NCI-H2227 treated with DMSO at 0.1 percent for 48 hours (cell line): Measurements from ENCODE around the gene PLAC8.
"Not testable (repeated sequence)": the region's sequence is repeated elsewhere in the genome, so short reads cannot be mapped to it uniquely, and the experiment has no call there.

Source experiments
- DNase-seq: peaks from one replicate; lab custom pipeline; 2025; lab: John Stamatoyannopoulos, UW

Gene PLAC8

DNA sequence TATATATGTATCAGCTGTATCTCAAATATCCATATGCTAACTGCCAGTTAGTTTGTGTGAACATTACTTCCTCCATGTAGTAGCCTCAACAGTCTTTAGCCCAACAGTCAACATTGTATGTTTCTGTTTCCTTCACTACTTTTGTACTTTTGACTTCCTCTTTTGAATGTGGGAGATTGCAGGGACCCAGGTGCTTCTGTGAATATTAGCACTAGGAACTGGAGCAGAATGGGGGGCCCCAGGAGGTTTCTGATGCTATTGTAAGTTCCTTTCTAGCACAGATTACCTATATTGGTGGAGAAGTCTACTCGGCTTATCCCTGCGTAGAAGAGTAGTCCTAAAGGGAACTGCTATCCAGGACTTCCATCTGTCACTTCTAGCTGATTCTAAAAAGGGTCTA, 2.3 kb downstream of the PLAC8 start:
- DNase-seq = no peak

GRCh38 chr4:83111751-83112141, 2.8 kb downstream of the PLAC8 start:
- not testable (repeated sequence) for DNase-seq

DNA sequence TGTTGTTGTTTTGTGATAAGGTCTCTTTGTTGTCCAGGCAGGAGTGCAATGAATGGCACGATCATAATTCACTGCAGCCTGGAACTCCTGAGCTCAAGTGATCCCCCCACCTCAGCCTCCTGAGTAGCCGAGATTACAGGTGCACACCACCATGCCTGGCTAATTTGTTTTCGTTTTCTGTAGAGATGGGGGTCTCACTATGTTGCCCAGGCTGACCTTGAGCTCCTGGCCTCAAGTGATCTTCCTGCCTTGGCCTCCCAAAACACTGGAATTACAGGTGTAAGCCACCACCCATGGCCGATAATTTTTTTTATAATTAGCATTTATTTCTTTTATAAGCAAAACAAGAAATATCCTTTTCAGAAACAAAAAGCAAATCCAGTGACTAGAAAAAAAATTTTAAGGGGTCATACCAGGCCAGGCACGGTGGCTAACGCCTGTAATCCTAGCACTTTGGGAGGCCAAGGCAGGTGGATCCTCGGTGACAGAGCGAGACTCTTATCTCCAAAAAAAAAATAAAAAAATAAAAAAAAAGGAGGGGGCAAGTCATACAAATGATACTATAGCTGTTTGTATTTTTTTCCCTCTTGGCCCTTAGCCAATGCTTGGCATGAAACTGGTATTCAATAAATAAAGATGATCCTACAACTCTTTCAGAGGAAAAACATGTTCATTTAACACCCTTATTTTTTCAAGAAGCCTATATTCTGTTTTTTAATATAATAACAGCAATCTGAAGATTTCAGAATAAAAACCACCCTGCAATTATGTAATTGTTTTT, 3.4 kb downstream of the PLAC8 start:
- peak; percentile 12 for DNase-seq

GRCh38 chr4:83110223-83110945, 4.1 kb downstream of the PLAC8 start:
- peak; percentile 73 for DNase-seq

GRCh38 chr4:83109480-83110222, 4.9 kb downstream of the PLAC8 start:
- DNase-seq = peak; percentile 56

DNA sequence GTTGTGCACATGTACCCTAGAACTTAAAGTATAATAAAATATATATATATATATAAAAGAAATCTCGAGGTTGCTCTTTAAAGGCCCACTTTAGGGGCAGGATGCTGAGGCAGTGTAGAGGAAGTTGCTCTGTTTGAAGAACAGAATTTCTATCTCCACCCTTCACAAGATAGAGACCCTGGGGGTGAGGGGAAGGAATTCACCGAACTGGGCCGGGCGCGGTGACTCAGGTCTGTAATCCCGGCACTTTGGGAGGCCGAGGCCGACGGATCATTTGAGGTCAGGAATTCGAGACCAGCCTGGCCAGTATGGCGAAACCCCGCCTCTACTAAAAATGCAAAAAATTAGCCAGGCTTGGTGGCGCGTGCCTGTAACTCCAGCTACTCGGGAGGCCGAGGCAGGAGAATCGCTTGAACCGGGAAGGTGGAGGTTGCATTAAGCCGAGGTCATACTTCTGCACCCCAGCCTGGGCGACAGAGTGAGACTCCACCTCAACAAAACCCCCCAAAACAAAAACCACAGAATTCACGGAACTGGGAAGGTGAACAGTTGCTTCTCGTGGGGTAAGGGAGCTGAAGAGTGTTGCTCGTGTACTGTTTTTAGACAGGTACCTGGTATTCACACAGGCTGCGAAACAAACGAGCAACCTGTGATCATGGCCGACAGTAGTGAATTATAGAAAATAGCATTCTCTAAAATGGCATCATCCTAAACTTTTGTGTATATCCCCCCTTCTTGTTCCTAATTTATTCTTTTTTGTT, 6.2 kb downstream of the PLAC8 start:
- DNase-seq = no peak

DNA sequence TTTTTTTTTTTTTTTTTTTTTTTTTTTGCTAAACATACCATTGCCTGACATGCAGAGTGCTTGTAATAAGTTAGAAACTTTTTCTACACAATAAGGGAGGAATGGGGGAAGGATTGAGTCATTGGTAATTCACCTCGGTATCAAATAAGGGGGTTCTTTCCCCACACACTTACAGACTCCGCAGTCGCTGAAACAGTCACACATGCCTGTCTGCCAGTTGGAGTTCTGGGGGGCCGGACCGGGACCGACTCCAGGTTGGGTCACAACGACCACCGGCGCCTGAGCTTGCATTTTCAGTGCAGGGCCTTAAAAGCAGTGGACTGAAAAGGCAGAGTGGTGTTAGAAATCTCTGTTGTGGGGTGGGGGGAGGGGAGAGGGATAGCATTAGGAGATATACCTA, 6.9 kb downstream of the PLAC8 start:
- no peak for DNase-seq

- no peak for DNase-seq
Observed at GRCh38 chr4:83104991-83105390, 9.5 kb downstream of the PLAC8 start.

DNA sequence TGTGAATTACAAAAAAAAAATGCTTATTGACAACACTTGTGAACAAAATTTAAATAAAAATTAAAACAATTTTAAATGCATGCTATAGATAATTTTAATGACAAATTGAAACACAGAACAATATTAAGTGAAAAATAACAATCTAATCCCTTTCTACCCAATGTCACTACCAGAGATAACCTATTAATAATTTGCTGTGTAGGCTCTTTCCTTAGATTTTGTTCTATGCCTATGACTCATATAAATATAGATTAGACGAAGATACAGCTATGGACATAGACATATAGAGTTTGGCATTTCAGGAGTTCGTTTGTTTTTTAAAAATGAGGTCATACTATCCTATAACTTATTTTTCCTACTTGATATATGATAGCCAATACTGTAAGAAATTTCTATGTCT, 18.1 kb downstream of the PLAC8 start:
- no peak for DNase-seq

DNA sequence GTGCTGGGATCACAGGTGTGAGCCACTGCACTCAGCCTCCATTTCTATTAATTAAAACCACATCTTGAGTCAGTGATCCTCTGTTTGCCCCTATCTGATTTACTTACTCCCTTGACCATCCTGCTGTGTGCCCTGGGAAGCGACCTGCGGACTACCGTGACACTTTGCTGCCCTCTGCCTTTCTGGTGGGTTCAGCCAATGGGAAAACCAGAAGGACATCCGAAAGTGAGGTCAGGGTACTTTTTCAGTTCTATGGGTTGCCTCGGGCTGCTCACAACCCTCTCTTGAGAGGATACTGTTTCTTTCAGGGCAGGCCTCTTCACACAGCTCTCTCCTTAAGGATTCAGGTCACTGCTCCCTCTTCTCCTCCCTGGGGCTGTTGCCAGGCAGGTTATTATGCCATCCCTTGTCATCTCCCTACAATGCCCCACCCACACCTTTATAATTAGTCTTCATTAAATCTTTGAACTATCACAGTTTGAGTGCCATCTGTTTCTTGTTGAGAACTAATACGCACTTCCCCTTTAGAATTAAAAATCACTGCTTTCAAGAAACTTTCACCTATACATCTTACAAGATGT, 21.4 kb downstream of the PLAC8 start:
- DNase-seq = no peak

DNA sequence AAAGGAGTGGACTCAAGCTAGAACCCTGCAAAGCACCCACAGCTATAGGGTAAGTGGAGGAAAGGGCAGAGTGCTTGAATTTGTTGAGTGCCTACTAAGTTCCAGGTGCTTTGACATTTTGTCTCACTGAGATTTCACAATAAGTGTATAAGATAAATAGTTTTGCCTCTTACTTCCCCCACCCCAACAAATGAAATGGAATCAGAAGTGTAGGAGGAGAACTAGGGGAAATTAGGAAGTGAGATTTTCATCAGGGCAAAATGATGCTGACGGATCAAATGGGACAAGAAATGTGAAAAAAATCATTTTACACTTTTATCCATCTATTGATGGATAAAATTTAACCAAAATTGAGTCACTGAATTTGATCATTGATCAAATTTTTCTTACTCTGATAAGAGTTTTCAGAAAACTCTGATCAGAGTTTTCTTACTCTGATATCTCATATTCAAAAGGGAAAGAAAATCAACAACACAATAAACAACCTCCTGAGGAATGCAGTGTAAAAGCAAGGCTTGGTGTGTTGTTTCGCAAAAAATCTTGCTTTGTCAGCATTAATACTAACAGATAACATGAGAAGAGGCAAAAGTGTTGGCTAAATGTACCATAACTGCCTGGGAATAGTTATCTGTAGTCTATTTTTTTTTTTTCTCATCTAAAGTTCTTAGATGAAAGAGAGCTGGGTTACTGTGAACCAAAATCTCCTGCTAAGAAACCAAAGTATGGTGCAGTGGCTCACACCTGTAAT, 24.9 kb downstream of the PLAC8 start:
- no peak for DNase-seq

- not testable (repeated sequence) for DNase-seq
Observed at GRCh38 chr4:83084956-83085355, 29.6 kb downstream of the PLAC8 start.

GRCh38 chr4:83083925-83084475, 30.5 kb downstream of the PLAC8 start:
- DNase-seq = no peak

DNA sequence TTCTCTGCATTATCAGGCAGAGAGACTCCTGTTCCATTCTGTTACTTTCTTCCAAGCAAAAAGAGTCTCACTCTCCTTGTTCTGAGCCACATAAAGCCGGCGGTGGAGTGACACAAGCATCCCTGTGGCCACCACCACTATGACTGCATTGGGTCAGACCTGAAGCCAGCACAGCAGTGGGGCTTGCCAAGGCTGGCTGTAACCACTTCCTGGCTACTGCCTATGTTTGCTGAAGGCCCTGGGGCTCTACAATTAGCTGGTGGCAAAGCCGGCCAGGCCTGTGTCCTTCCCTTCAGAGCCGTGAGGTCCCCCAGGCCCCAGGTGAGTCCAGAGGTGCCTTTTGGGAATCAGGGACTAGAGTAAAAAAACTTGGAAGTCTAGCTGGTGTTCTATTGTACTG, 31.8 kb downstream of the PLAC8 start:
- DNase-seq = no peak

DNA sequence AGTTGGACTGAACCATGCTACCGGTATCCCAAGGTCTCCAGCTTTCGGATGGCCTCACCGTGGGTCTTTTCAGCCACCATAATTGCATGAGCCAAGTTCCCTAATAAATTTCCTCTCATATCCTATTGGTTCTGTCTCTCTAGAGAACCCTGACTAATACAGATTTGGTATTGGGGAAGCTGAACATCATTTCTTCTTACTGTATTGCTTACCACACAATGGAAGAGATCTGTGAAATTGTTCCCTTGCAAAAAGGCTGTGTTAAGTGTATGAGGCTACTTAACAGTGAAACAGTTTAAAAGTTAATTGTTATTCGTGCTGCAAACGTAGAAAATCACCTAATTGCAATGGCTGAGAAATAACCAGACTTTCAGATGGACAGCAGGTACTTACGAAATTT, 34.0 kb downstream of the PLAC8 start:
- no peak for DNase-seq

- no peak for DNase-seq
Observed at GRCh38 chr4:83075311-83076095, 39.0 kb downstream of the PLAC8 start.

- not testable (repeated sequence) for DNase-seq
Observed at GRCh38 chr4:83074783-83075182, 39.7 kb downstream of the PLAC8 start.

GRCh38 chr4:83074086-83074704, 40.3 kb downstream of the PLAC8 start:
- peak; percentile 22 for DNase-seq

DNA sequence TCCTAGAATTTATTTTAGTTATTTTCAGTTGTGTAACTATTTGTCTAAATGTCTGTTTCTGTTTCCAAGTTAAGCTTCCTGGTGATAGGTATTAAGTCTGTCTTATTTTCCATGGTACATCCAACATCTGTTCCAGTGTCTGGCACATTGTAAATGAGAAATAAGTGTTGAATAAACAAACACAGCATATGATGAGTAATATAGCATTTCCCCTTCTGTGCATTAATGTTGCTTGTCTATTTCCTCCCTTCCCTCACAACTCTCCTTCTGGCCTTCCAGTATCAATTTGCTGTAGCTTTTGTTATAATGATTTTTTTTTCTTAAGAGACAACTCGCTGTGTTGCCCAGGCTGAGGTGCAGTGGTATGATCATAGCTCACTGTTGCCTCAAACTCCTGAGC, 43.4 kb downstream of the PLAC8 start:
- DNase-seq = no peak
